ENCODE measurements around the gene DIO3.

- TF ChIP-seq CTCF (IDR thresholded peaks at IDR 0.05): no peak
- no peak for TF ChIP-seq EZH2 (IDR thresholded peaks at IDR 0.05; ENCODE audit: borderline replicate concordance, insufficient read depth, low read depth, low read length, poor library complexity, severe bottlenecking)
Observed at GRCh38 chr14:101511620-101512375, 49.5 kb upstream of the DIO3 start.
